ENCODE results near the gene MTA1. TPM values are rescaled to one million over a fixed set of nuclear protein-coding genes. Genes with fewer than 3 reads are reported as not detected.

The MTA1 gene
- total and polyA plus RNA-seq, 2 donors, result 32.5 to 80.8 TPM

DNA sequence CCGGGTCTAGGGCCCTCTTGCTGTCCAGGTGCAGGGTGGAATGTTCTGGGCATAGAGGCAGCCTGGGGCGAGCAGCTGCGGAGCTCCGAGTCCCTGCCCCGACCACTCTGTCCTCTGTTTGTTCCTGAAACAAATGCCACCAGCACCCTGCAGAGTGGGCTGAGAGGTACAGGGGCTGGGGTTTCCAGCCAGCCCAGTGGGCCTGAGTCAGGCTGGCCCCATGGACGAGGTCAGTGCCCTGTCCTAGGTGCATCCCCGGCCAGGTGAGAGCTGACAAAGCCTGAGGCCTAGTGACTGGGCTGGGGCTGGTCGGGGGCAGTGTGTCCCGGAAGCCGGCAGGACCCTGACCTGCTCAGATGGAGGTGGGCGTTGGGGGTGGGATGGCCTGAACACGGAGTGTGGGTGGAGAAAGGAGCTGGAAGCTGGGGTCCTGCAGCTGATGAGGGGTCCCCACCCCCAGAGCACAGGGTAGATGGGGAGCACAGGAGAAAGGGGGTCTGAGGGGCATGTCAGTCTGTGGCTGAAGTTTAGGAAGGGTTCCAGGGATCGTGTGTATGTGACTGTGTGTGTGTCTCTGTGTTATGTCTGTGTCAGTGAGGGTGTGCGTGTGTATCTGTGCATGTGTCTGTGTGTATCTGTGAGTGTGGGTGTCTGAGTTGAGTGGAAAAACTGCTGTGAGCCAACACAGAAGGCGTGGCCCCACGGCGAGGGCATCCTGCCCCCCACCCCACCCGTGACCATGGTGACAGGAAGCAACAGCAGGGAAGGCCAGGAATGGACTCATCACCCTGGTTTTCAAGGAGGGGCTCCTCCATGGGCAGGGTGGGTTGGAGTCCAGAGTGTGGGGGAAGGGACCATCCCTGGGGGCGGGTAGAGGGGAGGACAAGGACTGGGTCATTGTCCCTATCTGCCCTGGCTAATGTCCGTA lies 64.7 kb downstream of the MTA1 start:
- no peak overlapping the region for H3K27ac ChIP-seq (ENCODE audit: low read depth in 1 of 2, low read length in 1 of 2)
- H3K36me3 ChIP-seq (ENCODE audit: control insufficient read depth in 2 of 2, insufficient read depth in 2 of 2, low read length in 1 of 2), result no peaks in the 10 kb centered on the region
- WGBS, result 90% methylated on average over 20 of the region's 20 CpGs
- peaks cover 32 to 79% of the 10 kb centered on the region in 2 donors for H3K4me1 ChIP-seq (ENCODE audit: control insufficient read depth in 2 of 2, insufficient read depth in 2 of 2, low read length in 2 of 2)
- H3K4me3 ChIP-seq (ENCODE audit: low read length in 2 of 2), result no peak overlapping the region
- H3K27me3 ChIP-seq (ENCODE audit: control insufficient read depth in 2 of 2, insufficient read depth in 1 of 2, low read length in 1 of 2), result peaks cover 33 to 88% of the 10 kb centered on the region in 2 donors
- peak in 1 of 9 donors; percentile 34 for DNase-seq (ENCODE audit: low read depth in 6 of 9, low spot score in 9 of 9)
- H3K9me3 ChIP-seq (ENCODE audit: control insufficient read depth in 2 of 2, insufficient read depth in 1 of 2, low read length in 1 of 2), result peaks cover 0 to 7% of the 10 kb centered on the region in 2 donors

GRCh38 chr14:105484997-105485393 lies 65.4 kb downstream of the MTA1 start:
- Histone ChIP-seq H3K36me3 (ENCODE audit: control insufficient read depth in 2 of 2, insufficient read depth in 2 of 2, low read length in 1 of 2) (no peaks in the 10 kb centered on the region), H3K9me3 (ENCODE audit: control insufficient read depth in 2 of 2, insufficient read depth in 1 of 2, low read length in 1 of 2) (peaks cover 0 to 4% of the 10 kb centered on the region in 2 donors), H3K27me3 (ENCODE audit: control insufficient read depth in 2 of 2, insufficient read depth in 1 of 2, low read length in 1 of 2) (peaks cover 27 to 82% of the 10 kb centered on the region in 2 donors), H3K27ac (ENCODE audit: low read depth in 1 of 2, low read length in 1 of 2) (no peak overlapping the region), H3K4me3 (ENCODE audit: low read length in 2 of 2) (no peak overlapping the region), H3K4me1 (ENCODE audit: control insufficient read depth in 2 of 2, insufficient read depth in 2 of 2, low read length in 2 of 2) (peaks cover 36 to 82% of the 10 kb centered on the region in 2 donors)
- no peak for DNase-seq (ENCODE audit: low read depth in 6 of 9, low spot score in 9 of 9)
- 97% methylated on average over 16 of the region's 16 CpGs for WGBS

DNA sequence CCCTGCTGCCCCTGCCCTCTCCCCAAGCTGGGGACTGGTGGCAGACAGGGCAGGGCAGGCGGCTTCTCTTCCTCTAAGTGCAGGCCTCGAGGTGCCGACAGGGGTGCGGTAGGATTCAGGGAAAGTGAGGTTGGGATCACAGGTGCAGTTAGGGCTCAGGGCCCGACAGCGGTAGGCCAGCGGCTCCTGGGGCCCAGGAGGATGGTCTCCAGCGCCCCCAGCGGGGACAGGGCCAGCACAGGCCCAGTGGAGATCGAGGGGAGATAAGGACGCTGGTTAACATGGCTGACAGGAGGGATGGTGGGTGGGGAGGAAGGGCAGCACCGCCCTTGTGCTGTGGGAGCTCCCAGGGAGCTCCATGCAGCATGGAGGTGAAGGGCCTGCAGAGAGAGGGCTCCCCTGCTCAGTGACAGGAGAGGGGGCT lies 66.1 kb downstream of the MTA1 start:
- peaks cover 20 to 74% of the 10 kb centered on the region in 2 donors for H3K27me3 ChIP-seq (ENCODE audit: control insufficient read depth in 2 of 2, insufficient read depth in 1 of 2, low read length in 1 of 2)
- WGBS, result 36% methylated on average over 12 of the region's 12 CpGs
- H3K27ac ChIP-seq (ENCODE audit: low read depth in 1 of 2, low read length in 1 of 2), result peak overlapping the region in 1 of 2 donors; percentile 15
- no peaks in the 10 kb centered on the region for H3K36me3 ChIP-seq (ENCODE audit: control insufficient read depth in 2 of 2, insufficient read depth in 2 of 2, low read length in 1 of 2)
- H3K4me3 ChIP-seq (ENCODE audit: low read length in 2 of 2), result no peak overlapping the region
- H3K9me3 ChIP-seq (ENCODE audit: control insufficient read depth in 2 of 2, insufficient read depth in 1 of 2, low read length in 1 of 2), result peaks cover 0 to 4% of the 10 kb centered on the region in 2 donors
- peaks cover 36 to 80% of the 10 kb centered on the region in 2 donors for H3K4me1 ChIP-seq (ENCODE audit: control insufficient read depth in 2 of 2, insufficient read depth in 2 of 2, low read length in 2 of 2)
- peak in 1 of 9 donors; percentile 52 for DNase-seq (ENCODE audit: low read depth in 6 of 9, low spot score in 9 of 9)

GRCh38 chr14:105486163-105486973 lies 66.7 kb downstream of the MTA1 start, which contains the start of gene CRIP1:
CRIP1 (plus strand) TSS chr14:105486886; CDS start chr14:105487260, 374 bp downstream.
- WGBS, result 10% methylated on average over 56 of the region's 56 CpGs
- no peaks in the 10 kb centered on the region for H3K36me3 ChIP-seq (ENCODE audit: control insufficient read depth in 2 of 2, insufficient read depth in 2 of 2, low read length in 1 of 2)
- DNase-seq (ENCODE audit: low read depth in 6 of 9, low spot score in 9 of 9), result no peak
- peak within 1 kb of the TSS; percentile 61 to 62 for H3K4me3 ChIP-seq (ENCODE audit: low read length in 2 of 2)
- peak within 1 kb of the TSS; percentile 66 to 86 for H3K27ac ChIP-seq (ENCODE audit: low read depth in 1 of 2, low read length in 1 of 2)
- peaks cover 0 to 2% of the 10 kb centered on the region in 2 donors for H3K9me3 ChIP-seq (ENCODE audit: control insufficient read depth in 2 of 2, insufficient read depth in 1 of 2, low read length in 1 of 2)
- H3K4me1 ChIP-seq (ENCODE audit: control insufficient read depth in 2 of 2, insufficient read depth in 2 of 2, low read length in 2 of 2), result peaks cover 31 to 74% of the 10 kb centered on the region in 2 donors
- peaks cover 17 to 68% of the 10 kb centered on the region in 2 donors for H3K27me3 ChIP-seq (ENCODE audit: control insufficient read depth in 2 of 2, insufficient read depth in 1 of 2, low read length in 1 of 2)

DNA sequence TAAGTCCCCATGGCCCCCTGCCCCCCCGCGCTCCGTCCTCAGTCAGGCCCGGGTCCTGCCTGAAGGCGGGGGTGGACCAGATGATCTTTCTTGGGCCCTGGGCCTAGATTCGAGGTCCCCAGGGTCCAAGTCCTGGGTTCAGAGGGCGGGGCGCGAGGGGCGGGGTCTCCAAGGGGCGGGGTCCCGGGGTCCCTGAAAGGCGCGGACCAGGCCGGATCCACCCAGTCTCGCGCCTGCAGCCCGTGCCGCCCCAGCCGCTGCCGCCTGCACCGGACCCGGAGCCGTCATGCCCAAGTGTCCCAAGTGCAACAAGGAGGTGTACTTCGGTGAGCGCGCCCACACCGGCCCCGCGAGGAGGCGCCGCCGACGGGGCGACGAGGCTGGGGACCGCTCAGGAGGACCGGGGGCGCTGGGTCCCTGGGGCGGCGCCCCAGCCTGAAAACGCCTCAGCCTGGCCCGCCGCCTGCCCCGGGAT lies 67.4 kb downstream of the MTA1 start:
- H3K9me3 ChIP-seq (ENCODE audit: control insufficient read depth in 2 of 2, insufficient read depth in 1 of 2, low read length in 1 of 2), result no peaks in the 10 kb centered on the region
- peak in 1 of 9 donors; percentile 55 for DNase-seq (ENCODE audit: low read depth in 6 of 9, low spot score in 9 of 9)
- peaks cover 17 to 61% of the 10 kb centered on the region in 2 donors for H3K27me3 ChIP-seq (ENCODE audit: control insufficient read depth in 2 of 2, insufficient read depth in 1 of 2, low read length in 1 of 2)
- peaks cover 29 to 72% of the 10 kb centered on the region in 2 donors for H3K4me1 ChIP-seq (ENCODE audit: control insufficient read depth in 2 of 2, insufficient read depth in 2 of 2, low read length in 2 of 2)
- WGBS, result 3% methylated on average over 45 of the region's 45 CpGs
- H3K4me3 ChIP-seq (ENCODE audit: low read length in 2 of 2), result peak overlapping the region; percentile 61 to 62
- no peaks in the 10 kb centered on the region for H3K36me3 ChIP-seq (ENCODE audit: control insufficient read depth in 2 of 2, insufficient read depth in 2 of 2, low read length in 1 of 2)
- H3K27ac ChIP-seq (ENCODE audit: low read depth in 1 of 2, low read length in 1 of 2), result peak overlapping the region; percentile 47 to 86

DNA sequence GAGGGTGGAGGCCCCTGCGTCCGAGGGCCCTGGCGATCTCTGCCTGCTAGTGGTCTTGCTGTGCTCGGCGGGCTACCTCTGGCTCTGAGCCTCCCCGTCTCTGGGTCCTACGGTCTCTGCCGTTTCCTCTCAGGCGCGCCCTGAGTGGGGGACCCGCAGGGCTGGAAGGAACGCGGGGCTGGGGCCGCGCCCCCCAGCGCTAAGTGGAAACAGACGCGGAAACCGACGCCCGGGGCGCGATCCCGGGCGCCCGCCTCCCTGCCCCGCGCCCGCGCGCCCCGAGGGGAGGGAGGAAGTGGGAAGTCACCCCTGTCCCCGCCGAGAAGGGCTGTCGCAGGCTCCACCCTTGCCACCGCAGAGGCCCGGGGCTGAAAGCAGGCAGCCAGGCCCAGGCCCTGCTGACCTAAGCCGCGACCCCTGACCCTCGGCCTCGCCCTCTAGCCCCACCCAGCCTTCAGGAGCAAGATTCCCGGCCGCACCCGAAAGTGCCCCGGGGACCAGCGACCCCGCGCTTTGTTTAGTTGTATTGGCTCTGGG lies 67.9 kb downstream of the MTA1 start:
- 3% methylated on average over 48 of the region's 48 CpGs for WGBS
- peaks cover 27 to 68% of the 10 kb centered on the region in 2 donors for H3K4me1 ChIP-seq (ENCODE audit: control insufficient read depth in 2 of 2, insufficient read depth in 2 of 2, low read length in 2 of 2)
- DNase-seq (ENCODE audit: low read depth in 6 of 9, low spot score in 9 of 9), result peak in 4 of 9 donors; percentile 47 to 79 (median 60)

DNA sequence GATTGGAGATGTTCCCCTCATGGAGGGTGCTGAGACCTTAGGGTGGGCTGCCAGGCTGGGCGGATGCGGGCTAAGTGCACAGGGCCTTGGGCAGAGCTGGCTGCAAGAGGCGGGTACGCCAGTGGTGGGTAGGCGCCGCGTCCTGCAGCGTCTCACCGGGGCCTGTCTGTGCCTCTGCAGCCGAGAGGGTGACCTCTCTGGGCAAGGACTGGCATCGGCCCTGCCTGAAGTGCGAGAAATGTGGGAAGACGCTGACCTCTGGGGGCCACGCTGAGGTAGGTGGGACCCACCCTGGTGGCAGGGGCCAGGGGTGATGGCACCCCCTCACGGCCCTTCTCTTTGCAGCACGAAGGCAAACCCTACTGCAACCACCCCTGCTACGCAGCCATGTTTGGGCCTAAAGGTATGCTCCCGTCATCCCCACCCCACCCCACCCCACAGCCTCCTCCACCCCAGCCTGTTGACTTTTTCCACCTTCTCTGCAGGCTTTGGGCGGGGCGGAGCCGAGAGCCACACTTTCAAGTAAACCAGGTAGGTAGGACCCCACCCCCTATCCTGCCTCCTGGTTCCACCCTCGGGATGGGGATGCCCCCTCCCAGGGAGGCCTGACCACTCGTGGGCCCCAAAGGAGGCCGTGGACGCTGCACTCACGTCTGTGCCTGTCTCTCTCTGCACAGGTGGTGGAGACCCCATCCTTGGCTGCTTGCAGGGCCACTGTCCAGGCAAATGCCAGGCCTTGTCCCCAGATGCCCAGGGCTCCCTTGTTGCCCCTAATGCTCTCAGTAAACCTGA lies 68.6 kb downstream of the MTA1 start:
- Histone ChIP-seq H3K4me3 (ENCODE audit: low read length in 2 of 2) (peak overlapping the region; percentile 61 to 62), H3K4me1 (ENCODE audit: control insufficient read depth in 2 of 2, insufficient read depth in 2 of 2, low read length in 2 of 2) (peaks cover 24 to 61% of the 10 kb centered on the region in 2 donors), H3K27me3 (ENCODE audit: control insufficient read depth in 2 of 2, insufficient read depth in 1 of 2, low read length in 1 of 2) (peaks cover 17 to 50% of the 10 kb centered on the region in 2 donors), H3K36me3 (ENCODE audit: control insufficient read depth in 2 of 2, insufficient read depth in 2 of 2, low read length in 1 of 2) (peaks cover 0 to 8% of the 10 kb centered on the region in 2 donors), H3K27ac (ENCODE audit: low read depth in 1 of 2, low read length in 1 of 2) (peak overlapping the region; percentile 66 to 86), H3K9me3 (ENCODE audit: control insufficient read depth in 2 of 2, insufficient read depth in 1 of 2, low read length in 1 of 2) (no peaks in the 10 kb centered on the region)
- DNase-seq (ENCODE audit: low read depth in 6 of 9, low spot score in 9 of 9), result no peak
- WGBS, result 75% methylated on average over 26 of the region's 26 CpGs

More for the DNA sequence above, 67.9 kb downstream of the MTA1 start:
- Histone ChIP-seq H3K4me3 (ENCODE audit: low read length in 2 of 2) (peak overlapping the region; percentile 61 to 62), H3K36me3 (ENCODE audit: control insufficient read depth in 2 of 2, insufficient read depth in 2 of 2, low read length in 1 of 2) (peaks cover 0 to 3% of the 10 kb centered on the region in 2 donors), H3K27ac (ENCODE audit: low read depth in 1 of 2, low read length in 1 of 2) (peak overlapping the region; percentile 66 to 86), H3K9me3 (ENCODE audit: control insufficient read depth in 2 of 2, insufficient read depth in 1 of 2, low read length in 1 of 2) (no peaks in the 10 kb centered on the region), H3K27me3 (ENCODE audit: control insufficient read depth in 2 of 2, insufficient read depth in 1 of 2, low read length in 1 of 2) (peaks cover 17 to 56% of the 10 kb centered on the region in 2 donors)
